Measurements from ENCODE around the gene CRTC3.

DNA sequence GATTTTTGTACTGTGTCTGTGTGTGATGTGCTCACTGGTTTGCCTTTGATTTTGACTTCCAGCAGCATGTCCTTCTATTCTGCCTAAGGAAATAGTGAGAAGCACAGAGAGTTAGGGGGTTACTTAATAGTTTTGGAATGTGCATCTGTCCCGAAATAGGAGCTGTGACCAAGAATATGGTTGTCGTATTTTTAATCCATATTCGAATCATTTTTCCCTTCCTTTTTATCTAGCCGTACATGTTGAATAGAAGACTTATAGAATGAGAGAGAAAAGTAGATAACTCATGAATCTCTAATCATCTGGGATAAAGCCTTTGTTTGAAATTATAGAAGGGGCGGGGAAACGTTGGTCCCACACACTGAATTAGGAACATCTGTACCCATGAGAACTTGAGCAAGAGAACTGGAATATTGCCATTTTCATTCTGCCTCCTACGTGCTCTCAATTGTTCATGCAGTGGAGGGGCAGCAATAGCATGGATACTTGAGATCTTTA lies 23.6 kb downstream of the CRTC3 start:
- TF ChIP-seq, protein P1, sequence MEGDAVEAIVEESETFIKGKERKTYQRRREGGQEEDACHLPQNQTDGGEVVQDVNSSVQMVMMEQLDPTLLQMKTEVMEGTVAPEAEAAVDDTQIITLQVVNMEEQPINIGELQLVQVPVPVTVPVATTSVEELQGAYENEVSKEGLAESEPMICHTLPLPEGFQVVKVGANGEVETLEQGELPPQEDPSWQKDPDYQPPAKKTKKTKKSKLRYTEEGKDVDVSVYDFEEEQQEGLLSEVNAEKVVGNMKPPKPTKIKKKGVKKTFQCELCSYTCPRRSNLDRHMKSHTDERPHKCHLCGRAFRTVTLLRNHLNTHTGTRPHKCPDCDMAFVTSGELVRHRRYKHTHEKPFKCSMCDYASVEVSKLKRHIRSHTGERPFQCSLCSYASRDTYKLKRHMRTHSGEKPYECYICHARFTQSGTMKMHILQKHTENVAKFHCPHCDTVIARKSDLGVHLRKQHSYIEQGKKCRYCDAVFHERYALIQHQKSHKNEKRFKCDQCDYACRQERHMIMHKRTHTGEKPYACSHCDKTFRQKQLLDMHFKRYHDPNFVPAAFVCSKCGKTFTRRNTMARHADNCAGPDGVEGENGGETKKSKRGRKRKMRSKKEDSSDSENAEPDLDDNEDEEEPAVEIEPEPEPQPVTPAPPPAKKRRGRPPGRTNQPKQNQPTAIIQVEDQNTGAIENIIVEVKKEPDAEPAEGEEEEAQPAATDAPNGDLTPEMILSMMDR (conservative IDR thresholded peaks at IDR 0.05; ENCODE audit: low read length): no peak
- TF ChIP-seq EZH2phosphoT487 (IDR thresholded peaks at IDR 0.05; ENCODE audit: borderline replicate concordance, low read depth, low read length): no peak

Data from OCI-LY7 (cell line).